Neural progenitor cell (in vitro differentiated cells): ENCODE measurements around the gene RNGTT. TPM values are rescaled to one million over a fixed set of nuclear protein-coding genes. Genes with fewer than 3 reads are reported as not detected.
"Not testable (repeated sequence)": the region's sequence is repeated elsewhere in the genome, so short reads cannot be mapped to it uniquely, and the experiment has no call there.

Experiments used
- DNase-seq: peaks from one replicate; pipeline ENCODE4 v3.0.0-alpha.2; 2016; ENCODE audit warnings: low spot score
- H2AFZ ChIP-seq: fragments of 200-600 bp; sonication (generic); replicated peaks from 2 replicates; pipeline ENCODE4 v1.6.1; 2016; ENCODE audit warnings: antibody characterized with exemption
- H3F3A ChIP-seq: fragments of 200-600 bp; sonication (generic); 2 replicates; pipeline ENCODE4 v1.6.1; 2016; ENCODE audit warnings: antibody characterized with exemption, low read depth
- H3K27ac ChIP-seq: fragments of 200-600 bp; sonication (generic); 2 replicates; pipeline ENCODE4 v1.5.1; 2016; ENCODE audit warnings: mild to moderate bottlenecking
- H3K27me3 ChIP-seq: fragments of 200-600 bp; sonication (generic); 2 replicates; pipeline ENCODE4 v1.6.1; 2016; ENCODE audit warnings: mild to moderate bottlenecking, moderate library complexity
- H3K36me3 ChIP-seq: fragments of 200-600 bp; sonication (generic); 2 replicates; pipeline ENCODE4 v1.5.1; 2016
- H3K4me1 ChIP-seq: fragments of 200-600 bp; sonication (generic); 2 replicates; pipeline ENCODE4 v1.6.1; 2016; ENCODE audit warnings: mixed run types
- H3K4me2 ChIP-seq: fragments of 200-600 bp; sonication (generic); 2 replicates; pipeline ENCODE4 v1.6.1; 2016
- H3K4me3 ChIP-seq: fragments of 200-600 bp; sonication (generic); 2 replicates; pipeline ENCODE4 v1.5.1; 2016
- H3K79me2 ChIP-seq: fragments of 200-600 bp; sonication (generic); 2 replicates; pipeline ENCODE4 v1.6.1; 2016; ENCODE audit warnings: low read depth
- H3K9ac ChIP-seq: fragments of 200-600 bp; sonication (generic); 2 replicates; pipeline ENCODE4 v1.6.1; 2016
- H3K9me3 ChIP-seq: fragments of 200-600 bp; sonication (generic); 2 replicates; pipeline ENCODE4 v1.5.1; 2016; ENCODE audit warnings: low read depth
- H4K20me1 ChIP-seq: fragments of 200-600 bp; sonication (generic); 2 replicates; pipeline ENCODE4 v1.6.1; 2016; ENCODE audit warnings: low read depth
- H3K27ac Mint-ChIP-seq: 3 replicates; pipeline ENCODE4 v1.8.0; 2021; ENCODE audit warnings: mixed read lengths
- H3K27me3 Mint-ChIP-seq: 2 replicates; pipeline ENCODE4 v1.8.0; 2022; ENCODE audit warnings: low read depth, mild to moderate bottlenecking, inconsistent platforms, moderate library complexity, mixed read lengths; ENCODE audit not compliant: insufficient read depth
- H3K36me3 Mint-ChIP-seq: 3 replicates; pipeline ENCODE4 v1.8.0; 2021; ENCODE audit warnings: mixed read lengths
- H3K4me1 Mint-ChIP-seq: 3 replicates; pipeline ENCODE4 v1.8.0; 2021; ENCODE audit warnings: mixed read lengths
- H3K4me3 Mint-ChIP-seq: 3 replicates; pipeline ENCODE4 v1.8.0; 2021; ENCODE audit warnings: mild to moderate bottlenecking, moderate library complexity, mixed read lengths
- H3K9me3 Mint-ChIP-seq: 3 replicates; pipeline ENCODE4 v1.8.0; 2020; ENCODE audit warnings: mixed read lengths
- EZH2 ChIP-seq: fragments of 200-600 bp; sonication (generic); IDR thresholded peaks from 2 replicates; pipeline ENCODE4 v1.6.1; 2017; ENCODE audit warnings: antibody characterized with exemption, mild to moderate bottlenecking, moderate library complexity
- EZH2phosphoT487 ChIP-seq: fragments of 200-600 bp; sonication (generic); IDR thresholded peaks from 2 replicates; pipeline ENCODE4 v1.6.1; 2017; ENCODE audit warnings: antibody characterized with exemption
- total RNA-seq: library from RNA; depleted of rRNA; stranded (reverse); fragments of >200 nt; gene quantifications from 2 replicates; pipeline ENCODE4 v1.2.3, GENCODE V29; 2015; ENCODE audit warnings: low replicate concordance
- TF ChIP-seq, protein P1 (sequence below): fragments of 200-600 bp; sonication (generic); IDR thresholded peaks from 2 replicates; pipeline ENCODE4 v1.5.1; 2017; ENCODE audit warnings: antibody characterized with exemption, mild to moderate bottlenecking

Gene RNGTT
- total RNA-seq, 1 donor from 2014 or later = 71.7 TPM

GRCh38 chr6:88730611-88731011, 232.8 kb downstream of the RNGTT start:
- peaks cover 6% of the 10 kb centered on the region for H3K4me1 Mint-ChIP-seq
- no peak overlapping the region for H3K27ac Mint-ChIP-seq
- H3K79me2 ChIP-seq = no peaks in the 10 kb centered on the region
- H3K4me1 ChIP-seq = peaks cover 44% of the 10 kb centered on the region
- no peak overlapping the region for H2AFZ ChIP-seq
- no peak overlapping the region for H3K9ac ChIP-seq
- H3F3A ChIP-seq = peaks cover 32% of the 10 kb centered on the region
- peak; percentile 22 for DNase-seq
- H3K27me3 ChIP-seq = no peaks in the 10 kb centered on the region
- H3K9me3 ChIP-seq = no peaks in the 10 kb centered on the region
- H4K20me1 ChIP-seq = peaks cover 29% of the 10 kb centered on the region
- no peak for TF ChIP-seq EZH2phosphoT487
- TF ChIP-seq EZH2 = no peak
- TF ChIP-seq, protein P1, sequence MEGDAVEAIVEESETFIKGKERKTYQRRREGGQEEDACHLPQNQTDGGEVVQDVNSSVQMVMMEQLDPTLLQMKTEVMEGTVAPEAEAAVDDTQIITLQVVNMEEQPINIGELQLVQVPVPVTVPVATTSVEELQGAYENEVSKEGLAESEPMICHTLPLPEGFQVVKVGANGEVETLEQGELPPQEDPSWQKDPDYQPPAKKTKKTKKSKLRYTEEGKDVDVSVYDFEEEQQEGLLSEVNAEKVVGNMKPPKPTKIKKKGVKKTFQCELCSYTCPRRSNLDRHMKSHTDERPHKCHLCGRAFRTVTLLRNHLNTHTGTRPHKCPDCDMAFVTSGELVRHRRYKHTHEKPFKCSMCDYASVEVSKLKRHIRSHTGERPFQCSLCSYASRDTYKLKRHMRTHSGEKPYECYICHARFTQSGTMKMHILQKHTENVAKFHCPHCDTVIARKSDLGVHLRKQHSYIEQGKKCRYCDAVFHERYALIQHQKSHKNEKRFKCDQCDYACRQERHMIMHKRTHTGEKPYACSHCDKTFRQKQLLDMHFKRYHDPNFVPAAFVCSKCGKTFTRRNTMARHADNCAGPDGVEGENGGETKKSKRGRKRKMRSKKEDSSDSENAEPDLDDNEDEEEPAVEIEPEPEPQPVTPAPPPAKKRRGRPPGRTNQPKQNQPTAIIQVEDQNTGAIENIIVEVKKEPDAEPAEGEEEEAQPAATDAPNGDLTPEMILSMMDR = no peak
- no peaks in the 10 kb centered on the region for H3K27me3 Mint-ChIP-seq
- no peak overlapping the region for H3K4me3 ChIP-seq
- H3K27ac ChIP-seq = no peak overlapping the region
- H3K36me3 Mint-ChIP-seq = peaks cover 2% of the 10 kb centered on the region
- H3K9me3 Mint-ChIP-seq = no peaks in the 10 kb centered on the region
- H3K36me3 ChIP-seq = no peaks in the 10 kb centered on the region
- no peak overlapping the region for H3K4me3 Mint-ChIP-seq
- no peak overlapping the region for H3K4me2 ChIP-seq

DNA sequence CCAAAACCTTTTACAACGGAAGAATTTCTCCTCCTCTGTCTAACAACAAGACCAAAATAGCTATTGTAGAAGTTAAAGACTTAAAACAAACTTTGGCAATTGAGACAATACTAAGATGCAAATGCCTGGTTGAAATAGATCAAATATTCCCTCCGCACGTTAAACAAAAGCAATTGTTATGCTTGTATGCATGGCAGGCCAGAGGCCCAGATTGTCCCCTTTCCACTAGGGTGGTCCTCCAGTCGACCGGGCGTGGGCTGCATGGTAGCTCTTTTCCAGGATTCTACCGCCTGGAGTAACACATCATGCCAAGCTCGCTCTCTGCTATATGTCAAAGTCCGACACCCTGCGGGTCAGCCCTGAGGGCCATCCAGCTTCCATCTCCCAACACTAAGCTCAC, 234.7 kb downstream of the RNGTT start:
- Histone ChIP-seq H3K27ac (no peak overlapping the region), H3K36me3 (no peaks in the 10 kb centered on the region), H3K4me1 (peaks cover 51% of the 10 kb centered on the region), H3K9me3 (no peaks in the 10 kb centered on the region), H3K4me3 (peak overlapping the region; percentile 9), H2AFZ (no peak overlapping the region), H3K4me2 (peak overlapping the region; percentile 63), H3K27me3 (no peaks in the 10 kb centered on the region), H3K79me2 (peaks cover 2% of the 10 kb centered on the region), H3F3A (peaks cover 39% of the 10 kb centered on the region), H4K20me1 (peaks cover 29% of the 10 kb centered on the region), H3K9ac (no peak overlapping the region)
- peaks cover 10% of the 10 kb centered on the region for H3K4me1 Mint-ChIP-seq
- no peak overlapping the region for H3K4me3 Mint-ChIP-seq
- DNase-seq = peak; percentile 54
- H3K9me3 Mint-ChIP-seq = no peaks in the 10 kb centered on the region
- H3K36me3 Mint-ChIP-seq = peaks cover 5% of the 10 kb centered on the region
- H3K27me3 Mint-ChIP-seq = peaks cover 2% of the 10 kb centered on the region
- TF ChIP-seq EZH2phosphoT487 (no peak), EZH2 (no peak)
- TF ChIP-seq, protein P1 = no peak
- no peak overlapping the region for H3K27ac Mint-ChIP-seq

- H3K9ac ChIP-seq, H2AFZ ChIP-seq, H3K4me3 ChIP-seq, DNase-seq, H3K4me3 Mint-ChIP-seq, H3K9me3 ChIP-seq, H3K27ac Mint-ChIP-seq, H3K9me3 Mint-ChIP-seq, H3K36me3 ChIP-seq, H3K27me3 Mint-ChIP-seq, H3K79me2 ChIP-seq, H3K4me2 ChIP-seq, H3K27ac ChIP-seq, H3K36me3 Mint-ChIP-seq, H3K27me3 ChIP-seq: not testable (repeated sequence)
- peaks cover 51% of the 10 kb centered on the region for H3K4me1 ChIP-seq
- H3F3A ChIP-seq = peaks cover 39% of the 10 kb centered on the region
- H3K4me1 Mint-ChIP-seq = peaks cover 10% of the 10 kb centered on the region
- H4K20me1 ChIP-seq = peaks cover 29% of the 10 kb centered on the region
Measured at GRCh38 chr6:88726409-88726808, 237.0 kb downstream of the RNGTT start.

DNA sequence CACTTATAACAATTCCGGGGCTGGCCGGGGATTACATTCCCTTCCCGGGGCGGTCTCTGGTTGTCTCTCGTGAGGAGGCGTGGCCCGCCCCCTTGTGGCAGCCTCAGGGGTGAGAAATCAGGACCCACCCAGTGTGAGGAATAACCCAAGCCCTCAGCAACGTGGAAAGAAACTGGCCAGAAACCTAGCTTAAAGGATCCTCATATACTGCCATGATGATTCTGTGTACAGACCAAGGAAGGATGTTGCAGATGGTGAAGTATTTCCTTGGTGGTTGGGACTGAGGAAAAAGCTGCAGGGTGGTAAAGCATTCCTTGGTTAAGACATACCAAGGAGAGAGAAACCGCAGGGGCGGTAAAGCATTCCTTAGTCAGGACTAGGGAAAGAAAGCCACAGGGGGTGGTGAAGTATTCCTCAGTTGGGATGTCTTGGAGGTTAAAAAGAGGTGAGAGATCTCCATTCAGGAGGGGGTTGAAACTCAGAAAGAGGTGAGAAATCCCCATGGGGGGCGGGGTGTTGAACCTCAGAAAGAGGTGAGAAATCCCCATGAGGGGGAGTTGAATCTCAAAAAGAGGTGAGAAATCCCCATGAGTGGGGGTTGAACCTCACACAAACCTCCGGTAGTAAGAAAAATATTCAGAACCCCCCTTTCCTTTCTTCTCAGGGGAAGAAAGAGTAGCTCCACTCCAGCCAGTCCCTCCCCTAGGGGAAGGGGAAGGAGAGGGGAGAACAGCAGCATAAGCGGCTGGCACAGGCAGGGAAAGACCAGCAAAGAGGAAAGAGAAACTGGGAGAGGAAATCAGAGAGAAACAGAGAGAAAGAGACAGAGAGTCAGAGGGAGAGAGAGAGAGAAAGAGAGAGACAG, 238.1 kb downstream of the RNGTT start:
- no peak overlapping the region for H3K27ac Mint-ChIP-seq
- Histone ChIP-seq H4K20me1 (peaks cover 22% of the 10 kb centered on the region), H3K27ac (no peak overlapping the region), H3K9ac (no peak overlapping the region), H3K4me1 (peaks cover 41% of the 10 kb centered on the region), H3K4me3 (no peak overlapping the region), H3K4me2 (peak overlapping the region; percentile 4), H3K27me3 (no peaks in the 10 kb centered on the region), H3F3A (peaks cover 39% of the 10 kb centered on the region), H3K36me3 (no peaks in the 10 kb centered on the region), H3K9me3 (no peaks in the 10 kb centered on the region), H2AFZ (no peak overlapping the region), H3K79me2 (peaks cover 3% of the 10 kb centered on the region)
- TF ChIP-seq EZH2phosphoT487 = no peak
- TF ChIP-seq EZH2 = no peak
- TF ChIP-seq, protein P1 = peak; percentile 66
- H3K4me3 Mint-ChIP-seq = no peak overlapping the region
- peaks cover 9% of the 10 kb centered on the region for H3K36me3 Mint-ChIP-seq
- H3K4me1 Mint-ChIP-seq = peaks cover 10% of the 10 kb centered on the region
- peak; percentile 77 for DNase-seq
- H3K27me3 Mint-ChIP-seq = peaks cover 2% of the 10 kb centered on the region
- H3K9me3 Mint-ChIP-seq = no peaks in the 10 kb centered on the region
